Measurements from ENCODE around the gene KATNIP.

- no peak for TF ChIP-seq CTCF (conservative IDR thresholded peaks at IDR 0.05 in 1 of 2, IDR thresholded peaks at IDR 0.05 in 1 of 2; ENCODE audit: low read depth in 1 of 2, low read length in 2 of 2)
- TF ChIP-seq EZH2 (IDR thresholded peaks at IDR 0.05; ENCODE audit: low read length, missing control alignments), result no peak
These were observed 32.3 kb upstream of the KATNIP start for GRCh38 chr16:27517664-27518063.

Measured in fibroblast of lung (primary cell).